RWPE2 (cell line): ENCODE results near the gene RWDD1.
A peak's percentile ranks its signal among the peaks of the same experiment; 100 is the strongest.

Experiments used
- ATAC-seq: fragments of 200-7000 bp; cut with Tn5 transposase; 3 replicates; pipeline ENCODE4 v1.9.1; 2021; ENCODE audit warnings: low read depth
- DNase-seq: peaks from one replicate; pipeline ENCODE4 v3.0.0-alpha.2; 2020; ENCODE audit warnings: low spot score
- H3K27ac ChIP-seq: fragments of 450-650 bp; 2 replicates; pipeline ENCODE4 v1.5.1; 2017; ENCODE audit warnings: mild to moderate bottlenecking; ENCODE audit not compliant: poor library complexity, severe bottlenecking
- H3K27me3 ChIP-seq: fragments of 250-450 bp; sonication (Bioruptor Pico); 2 replicates; pipeline ENCODE4 v1.5.1; 2021; ENCODE audit warnings: mild to moderate bottlenecking, moderate library complexity; ENCODE audit not compliant: insufficient read depth, poor library complexity, severe bottlenecking
- H3K36me3 ChIP-seq: fragments of 250-450 bp; sonication (Bioruptor Pico); 2 replicates; pipeline ENCODE4 v1.5.1; 2020; ENCODE audit warnings: low read depth, mild to moderate bottlenecking, moderate library complexity
- H3K4me1 ChIP-seq: fragments of 250-450 bp; sonication (Bioruptor Pico); 2 replicates; pipeline ENCODE4 v1.5.1; 2021; ENCODE audit warnings: mild to moderate bottlenecking, moderate library complexity; ENCODE audit not compliant: insufficient read depth, poor library complexity, severe bottlenecking
- H3K4me3 ChIP-seq: fragments of 250-450 bp; sonication (Bioruptor Pico); 2 replicates; pipeline ENCODE4 v1.5.1; 2021; ENCODE audit warnings: mild to moderate bottlenecking, moderate library complexity; ENCODE audit not compliant: severe bottlenecking
- H3K9me3 ChIP-seq: fragments of 250-450 bp; sonication (Bioruptor Pico); 2 replicates; pipeline ENCODE4 v1.5.1; 2021; ENCODE audit warnings: mild to moderate bottlenecking, moderate library complexity; ENCODE audit not compliant: severe bottlenecking
- CTCF ChIP-seq: fragments of 450-650 bp; IDR thresholded peaks from one replicate; pipeline ENCODE4 v1.5.1; 2017; ENCODE audit warnings: mild to moderate bottlenecking, moderate library complexity; ENCODE audit not compliant: poor library complexity, severe bottlenecking

Gene RWDD1, protein sequence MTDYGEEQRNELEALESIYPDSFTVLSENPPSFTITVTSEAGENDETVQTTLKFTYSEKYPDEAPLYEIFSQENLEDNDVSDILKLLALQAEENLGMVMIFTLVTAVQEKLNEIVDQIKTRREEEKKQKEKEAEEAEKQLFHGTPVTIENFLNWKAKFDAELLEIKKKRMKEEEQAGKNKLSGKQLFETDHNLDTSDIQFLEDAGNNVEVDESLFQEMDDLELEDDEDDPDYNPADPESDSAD

DNA sequence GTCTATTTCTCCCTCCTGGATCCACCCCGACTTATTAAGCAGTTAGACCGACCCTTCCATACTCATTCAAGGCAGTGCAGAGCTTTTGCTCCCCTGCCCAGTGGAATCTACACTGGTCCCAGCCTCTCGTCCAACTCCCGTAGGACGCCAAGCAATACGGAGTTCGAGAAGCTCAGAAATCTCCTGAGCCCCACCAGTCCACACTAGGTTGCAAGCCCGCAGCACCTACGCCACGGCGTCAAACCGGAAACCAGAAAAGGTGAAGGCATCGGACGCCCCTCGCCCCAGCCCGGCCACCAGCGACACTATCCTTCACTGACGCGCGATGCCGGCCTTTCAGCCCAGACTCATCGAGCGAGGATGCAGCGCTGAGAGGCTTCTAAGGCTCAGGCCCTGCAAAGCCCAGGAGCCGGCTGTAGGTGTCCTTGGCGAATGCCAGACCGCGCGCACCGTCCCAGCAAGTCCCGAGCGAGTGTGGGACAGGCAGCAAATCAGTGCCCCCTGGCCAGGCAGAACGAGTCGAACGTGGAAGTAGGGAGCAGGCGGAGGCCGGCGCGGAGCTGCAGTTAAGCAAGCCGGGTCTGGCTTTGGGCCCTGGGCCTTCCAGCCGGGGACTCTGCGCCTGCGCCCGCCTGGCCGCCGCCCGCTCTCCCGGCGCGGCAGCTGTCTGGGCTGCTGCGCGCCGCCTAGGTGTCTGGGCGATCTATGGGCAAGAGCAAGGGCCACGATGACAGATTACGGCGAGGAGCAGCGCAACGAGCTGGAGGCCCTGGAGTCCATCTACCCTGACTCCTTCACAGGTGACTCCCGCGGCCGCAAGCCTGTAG is at the start of gene RWDD1:
RWDD1 (plus strand) TSS at position 649 of the 827 bp plus-strand sequence; CDS start at position 728, 79 bp downstream.
- ATAC-seq (peak; percentile 98), DNase-seq (peak; percentile 99)
- Histone ChIP-seq H3K4me3 (peak within 1 kb of the TSS; percentile 83), H3K36me3 (peaks cover 22% of the 10 kb centered on the region), H3K9me3 (no peaks in the 10 kb centered on the region), H3K4me1 (peaks cover 14% of the 10 kb centered on the region), H3K27me3 (no peaks in the 10 kb centered on the region), H3K27ac (peak within 1 kb of the TSS; percentile 66)
- TF ChIP-seq CTCF, result no peak

GRCh38 chr6:116522896-116523295 is 48.4 kb upstream of the RWDD1 start:
- DNase-seq, result no peak
- H3K9me3 ChIP-seq, result no peaks in the 10 kb centered on the region
- no peak overlapping the region for H3K4me3 ChIP-seq
- TF ChIP-seq CTCF, result no peak
- no peak overlapping the region for H3K27ac ChIP-seq
- ATAC-seq, result no peak
- no peaks in the 10 kb centered on the region for H3K36me3 ChIP-seq
- H3K27me3 ChIP-seq, result no peaks in the 10 kb centered on the region
- H3K4me1 ChIP-seq, result no peaks in the 10 kb centered on the region

GRCh38 chr6:116524236-116524635 is 47.1 kb upstream of the RWDD1 start:
- no peak for ATAC-seq
- no peak for TF ChIP-seq CTCF
- Histone ChIP-seq H3K9me3 (no peaks in the 10 kb centered on the region), H3K4me3 (no peak overlapping the region), H3K4me1 (peaks cover 5% of the 10 kb centered on the region), H3K27me3 (no peaks in the 10 kb centered on the region), H3K36me3 (no peaks in the 10 kb centered on the region), H3K27ac (no peak overlapping the region)
- DNase-seq, result no peak

DNA sequence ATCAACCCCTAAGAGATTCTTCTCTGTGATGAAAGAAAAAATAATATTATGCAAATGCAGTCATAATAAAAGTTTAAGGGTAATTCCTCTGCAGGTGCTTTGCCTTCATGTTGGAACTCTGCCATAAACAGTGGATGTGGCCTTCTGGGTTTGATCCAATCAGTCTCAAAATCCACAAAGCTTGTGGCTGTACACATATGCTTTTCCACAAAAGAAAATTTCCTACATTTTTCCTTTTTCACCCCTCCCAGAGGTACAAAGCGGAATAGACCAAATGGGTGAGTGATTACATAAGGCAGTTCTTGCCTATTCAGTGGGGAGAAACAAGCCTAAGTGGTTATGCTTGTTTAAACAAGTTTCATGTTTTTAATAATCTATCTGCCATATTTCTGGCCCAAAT is 43.2 kb upstream of the RWDD1 start:
- no peaks in the 10 kb centered on the region for H3K27me3 ChIP-seq
- H3K4me3 ChIP-seq, result no peak overlapping the region
- TF ChIP-seq CTCF, result no peak
- H3K4me1 ChIP-seq, result peaks cover 5% of the 10 kb centered on the region
- no peak overlapping the region for H3K27ac ChIP-seq
- no peaks in the 10 kb centered on the region for H3K9me3 ChIP-seq
- no peak for ATAC-seq
- no peaks in the 10 kb centered on the region for H3K36me3 ChIP-seq
- DNase-seq, result no peak
